ENCODE data around the gene MSRB3.

- TF ChIP-seq TAF1 (IDR thresholded peaks at IDR 0.05; ENCODE audit: borderline replicate concordance, low read depth, low read length) (no peak), POLR2A (IDR thresholded peaks at IDR 0.05; ENCODE audit: low read depth, low read length) (no peak)
These were observed 28.1 kb downstream of the MSRB3 start for GRCh38 chr12:65306366-65307168.

Data from GM12892 (cell line).